Endothelial cell of umbilical vein (primary cell): ENCODE results near the gene SNX25. TPM values are rescaled to one million over a fixed set of nuclear protein-coding genes. Genes with fewer than 3 reads are reported as not detected.

Experiments used
- BruUV-seq: library from RNA; stranded (reverse); fragments of 400-500 nt; replicated peaks from 2 replicates; lab custom pipeline; 2021; lab: Mats Ljungman, UMichigan
- CTCF ChIA-PET: fragments of 300-600, 350-600 bp; sonication (Branson Sonifier 250); formaldehyde crosslinking; loops from one replicate; lab custom pipeline; 2021; ENCODE audit warnings: antibody characterized with exemption, inconsistent platforms; lab: Charles Lee
- POLR2A ChIA-PET: fragments of 300-600, 350-600 bp; sonication (Branson Sonifier 250); formaldehyde crosslinking; loops from one replicate; lab custom pipeline; 2021; ENCODE audit warnings: antibody characterized with exemption, inconsistent platforms; lab: Charles Lee
- DNase-seq: peaks from one replicate; pipeline ENCODE4 v3.0.0-alpha.2; 2011; ENCODE audit warnings: low read depth, low spot score
- FAIRE-seq: peaks from 2 replicates; lab custom pipeline; 2011; peaks lifted over from hg19 to GRCh38; lab: Jason Lieb, UNC
- H2AFZ ChIP-seq: 2 replicates; pipeline ENCODE4 v1.6.0; 2012; ENCODE audit warnings: low read depth, low read length, control low read depth, inconsistent platforms
- H3K27ac ChIP-seq: 2 replicates; pipeline ENCODE4 v1.5.1; 2011; ENCODE audit warnings: low read depth, mild to moderate bottlenecking, control low read depth, low read length, moderate library complexity; ENCODE audit not compliant: insufficient read depth
- H3K27me3 ChIP-seq, 2 experiments: 2 replicates each; pipeline versions ENCODE4 v1.6.0 to v1.6.1; 2011; ENCODE audit warnings: low read length in 2 of 2, mixed read lengths in 1 of 2; ENCODE audit not compliant: control insufficient read depth in 2 of 2, insufficient read depth in 2 of 2
- H3K36me3 ChIP-seq, 2 experiments: 2 replicates in 1 of 2; 3 replicates in 1 of 2; pipeline ENCODE4 v1.5.1; 2011; ENCODE audit warnings: low read length in 2 of 2, mild to moderate bottlenecking in 1 of 2, moderate library complexity in 1 of 2; ENCODE audit not compliant: control insufficient read depth in 2 of 2, insufficient read depth in 2 of 2; ENCODE audit errors: extremely low read depth in 1 of 2
- H3K4me1 ChIP-seq: 3 replicates; pipeline ENCODE4 v1.5.1; 2011; ENCODE audit warnings: mild to moderate bottlenecking, low read length; ENCODE audit not compliant: control insufficient read depth, insufficient read depth; ENCODE audit errors: extremely low read depth
- H3K4me2 ChIP-seq: 2 replicates; pipeline ENCODE4 v1.6.1; 2011; ENCODE audit warnings: low read length, control low read depth, mixed read lengths; ENCODE audit not compliant: insufficient read depth
- H3K4me3 ChIP-seq, 3 experiments: fragments of 200-600 bp in 1 of 3; sonication (generic), shearing (Covaris generic) in 1 of 3; replicated peaks in 1 of 3; 2 replicates each; pipeline ENCODE4 v1.5.1; 2011 to 2016; ENCODE audit warnings: control low read depth in 3 of 3, low read length in 3 of 3, mild to moderate bottlenecking in 2 of 3, inconsistent platforms in 1 of 3, low read depth in 1 of 3, moderate library complexity in 1 of 3; ENCODE audit not compliant: insufficient read depth in 1 of 3
- H3K79me2 ChIP-seq: 2 replicates; pipeline ENCODE4 v1.6.0; 2012; ENCODE audit warnings: low read length, inconsistent platforms; ENCODE audit not compliant: control insufficient read depth, insufficient read depth
- H3K9ac ChIP-seq: replicated peaks from 2 replicates; pipeline ENCODE3; 2011; ENCODE audit warnings: low read length, control low read depth; ENCODE audit not compliant: insufficient read depth; ENCODE audit errors: extremely low read depth
- H3K9me1 ChIP-seq: replicated peaks from 3 replicates; pipeline ENCODE4 v1.6.0; 2011; ENCODE audit warnings: mild to moderate bottlenecking, low read length; ENCODE audit not compliant: control insufficient read depth, insufficient read depth; ENCODE audit errors: extremely low read depth
- H3K9me3 ChIP-seq: replicated peaks from 2 replicates; pipeline ENCODE4 v1.5.1; 2012; ENCODE audit warnings: low read length, inconsistent platforms; ENCODE audit not compliant: control insufficient read depth, insufficient read depth
- H4K20me1 ChIP-seq: replicated peaks from 2 replicates; pipeline ENCODE3; 2011; ENCODE audit warnings: mild to moderate bottlenecking, low read length; ENCODE audit not compliant: control insufficient read depth, insufficient read depth; ENCODE audit errors: extremely low read depth
- EZH2 ChIP-seq: IDR thresholded peaks from 2 replicates; pipeline ENCODE4 v1.6.1; 2012; ENCODE audit warnings: borderline replicate concordance, low read depth, mild to moderate bottlenecking, moderate library complexity, low read length, inconsistent platforms; ENCODE audit not compliant: severe bottlenecking
- FOS ChIP-seq: IDR thresholded peaks from 2 replicates; pipeline ENCODE4 v1.6.1; 2011; ENCODE audit warnings: mild to moderate bottlenecking, low read length, moderate library complexity, borderline replicate concordance; ENCODE audit not compliant: insufficient read depth
- GATA2 ChIP-seq: IDR thresholded peaks from 2 replicates; pipeline ENCODE4 v1.7.0; 2011; ENCODE audit warnings: low read depth, mild to moderate bottlenecking, moderate library complexity, mixed read lengths, low read length; ENCODE audit not compliant: insufficient read length, insufficient read depth
- JUN ChIP-seq: IDR thresholded peaks from 2 replicates; pipeline ENCODE4 v1.6.1; 2011; ENCODE audit warnings: borderline replicate concordance, low read depth; ENCODE audit not compliant: insufficient read length, insufficient read depth
- MYC ChIP-seq: IDR thresholded peaks from one replicate; pipeline ENCODE4 v1.6.1; 2011; ENCODE audit warnings: mild to moderate bottlenecking, low read depth, low read length
- POLR2A ChIP-seq: IDR thresholded peaks from 2 replicates; pipeline ENCODE4 v1.6.1; 2012; ENCODE audit warnings: low read depth, mild to moderate bottlenecking, control low read depth, low read length
- POLR2AphosphoS5 ChIP-seq: IDR thresholded peaks from 2 replicates; pipeline ENCODE4 v1.6.1; 2012; ENCODE audit warnings: low read depth, mild to moderate bottlenecking, control low read depth, low read length, moderate library complexity; ENCODE audit not compliant: insufficient read depth
- dilution Hi-C: fragments of 300-500 bp; cut with MboI; formaldehyde crosslinking; loops from one replicate; pipeline ENCODE4 v1.15.0; 2019; ENCODE audit warnings: low sequenced_read_pairs; ENCODE audit not compliant: extremely low pct_ligation_motif_present
- intact Hi-C: fragments of 100-400 bp; cut with micrococcal nuclease; formaldehyde crosslinking; loops from one replicate; pipeline ENCODE4 v1.10.0; 2022
- polyA plus RNA-seq, 4 experiments: library from polyadenylated mRNA; depleted of rRNA in 3 of 4; stranded (reverse) in 3 of 4; unstranded in 1 of 4; fragments of >200 nt; gene quantifications; 2 replicates each; pipeline versions ENCODE4 v1.2.1 to v1.2.3, GENCODE V29; 2011 to 2012; ENCODE audit warnings: missing spikeins in 1 of 4
- total RNA-seq: library from RNA; stranded (reverse); gene quantifications from 2 replicates; pipeline ENCODE4 v1.2.3, GENCODE V29; 2021
- TF ChIP-seq, protein P1 (sequence below), 2 donors: IDR thresholded peaks; 1 replicate in 1 of 2; 2 replicates in 1 of 2; pipeline ENCODE4 v1.5.1; 2011; ENCODE audit warnings: low read length in 2 of 2, mild to moderate bottlenecking in 2 of 2, moderate library complexity in 2 of 2, control low read depth in 1 of 2, inconsistent platforms in 1 of 2, low read depth in 1 of 2; ENCODE audit not compliant: insufficient read depth in 1 of 2; ENCODE audit errors: extremely low read depth in 1 of 2
- TF ChIP-seq, protein P2 (sequence below): IDR thresholded peaks from 2 replicates; pipeline ENCODE4 v1.6.1; 2011; ENCODE audit not compliant: insufficient read depth, insufficient read length

SNX25 gene
- total and polyA plus RNA-seq, 2 donors (not counting 3 experiments of a cell fraction or from before 2014, with no cell fraction given) = 6.6 to 16.1 TPM

DNA sequence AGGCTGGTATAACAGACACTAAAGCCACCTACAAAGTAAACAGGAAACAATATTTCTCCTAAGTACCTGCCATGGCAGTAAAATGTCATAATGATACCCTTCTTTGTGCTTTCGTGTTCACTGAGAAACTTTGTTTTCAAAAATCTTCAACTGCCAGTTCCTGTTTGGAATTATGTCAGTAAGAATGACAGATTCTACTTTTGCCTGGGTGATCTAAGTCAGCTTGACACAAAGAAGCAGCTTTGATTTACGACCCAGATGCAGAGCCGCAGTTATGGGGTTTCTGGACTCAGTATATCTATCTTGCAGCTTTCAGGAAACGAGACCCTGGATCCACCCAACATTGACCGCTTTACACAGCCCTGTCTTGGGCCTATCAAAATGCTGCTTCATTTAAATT, 71.2 kb downstream of the SNX25 start:
- Histone ChIP-seq H3K9ac (no peak overlapping the region), H4K20me1 (no peaks in the 10 kb centered on the region), H3K27ac (no peak overlapping the region), H3K9me3 (no peaks in the 10 kb centered on the region), H3K4me1 (peaks cover 19% of the 10 kb centered on the region), H3K9me1 (no peaks in the 10 kb centered on the region), H3K4me3 (no peak overlapping the region), H3K79me2 (peaks cover 2% of the 10 kb centered on the region), H3K27me3 (no peaks in the 10 kb centered on the region), H2AFZ (no peak overlapping the region), H3K36me3 (no peaks in the 10 kb centered on the region), H3K4me2 (no peak overlapping the region)
- ChIA-PET POLR2A (no interaction called here), CTCF (no interaction called here)
- FAIRE-seq (no peak), DNase-seq (no peak)
- intact Hi-C loops = no loop called here
- no TSS peak for BruUV-seq
- dilution Hi-C loops = loop anchor here (25.0 kb wide), 1 partner anchor 107 kb away; the partner anchor contains the start of genes ANKRD37 and LRP2BP
- TF ChIP-seq, protein P1, sequence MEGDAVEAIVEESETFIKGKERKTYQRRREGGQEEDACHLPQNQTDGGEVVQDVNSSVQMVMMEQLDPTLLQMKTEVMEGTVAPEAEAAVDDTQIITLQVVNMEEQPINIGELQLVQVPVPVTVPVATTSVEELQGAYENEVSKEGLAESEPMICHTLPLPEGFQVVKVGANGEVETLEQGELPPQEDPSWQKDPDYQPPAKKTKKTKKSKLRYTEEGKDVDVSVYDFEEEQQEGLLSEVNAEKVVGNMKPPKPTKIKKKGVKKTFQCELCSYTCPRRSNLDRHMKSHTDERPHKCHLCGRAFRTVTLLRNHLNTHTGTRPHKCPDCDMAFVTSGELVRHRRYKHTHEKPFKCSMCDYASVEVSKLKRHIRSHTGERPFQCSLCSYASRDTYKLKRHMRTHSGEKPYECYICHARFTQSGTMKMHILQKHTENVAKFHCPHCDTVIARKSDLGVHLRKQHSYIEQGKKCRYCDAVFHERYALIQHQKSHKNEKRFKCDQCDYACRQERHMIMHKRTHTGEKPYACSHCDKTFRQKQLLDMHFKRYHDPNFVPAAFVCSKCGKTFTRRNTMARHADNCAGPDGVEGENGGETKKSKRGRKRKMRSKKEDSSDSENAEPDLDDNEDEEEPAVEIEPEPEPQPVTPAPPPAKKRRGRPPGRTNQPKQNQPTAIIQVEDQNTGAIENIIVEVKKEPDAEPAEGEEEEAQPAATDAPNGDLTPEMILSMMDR (IDR thresholded peaks at IDR 0.05; ENCODE audit: extremely low read depth in 1 of 2, insufficient read depth in 1 of 2, low read depth in 1 of 2, low read length in 2 of 2) = no peak
- TF ChIP-seq FOS (no peak), POLR2AphosphoS5 (no peak), POLR2A (no peak), EZH2 (no peak), GATA2 (no peak), MYC (no peak), JUN (no peak)
- TF ChIP-seq, protein P2, sequence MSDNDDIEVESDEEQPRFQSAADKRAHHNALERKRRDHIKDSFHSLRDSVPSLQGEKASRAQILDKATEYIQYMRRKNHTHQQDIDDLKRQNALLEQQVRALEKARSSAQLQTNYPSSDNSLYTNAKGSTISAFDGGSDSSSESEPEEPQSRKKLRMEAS = no peak
